ENCODE data around the gene CHST14.

Gene CHST14

GRCh38 chr15:40463886-40464545, 6.8 kb upstream of the CHST14 start:
- Histone ChIP-seq H3K27me3 (ENCODE audit: insufficient read depth, low read length) (no peaks in the 10 kb centered on the region), H3K9ac (ENCODE audit: low read length) (no peak overlapping the region), H3K4me3 (ENCODE audit: low read depth, low read length, poor library complexity, severe bottlenecking) (no peak overlapping the region), H3K4me1 (ENCODE audit: insufficient read depth, low read length, severe bottlenecking) (no peaks in the 10 kb centered on the region), H3K9me3 (ENCODE audit: low read length) (no peaks in the 10 kb centered on the region), H3K36me3 (ENCODE audit: insufficient read depth, low read length) (peaks cover 37% of the 10 kb centered on the region; the same call in 1 of the 2 replicates), H3K27ac (ENCODE audit: low read depth, low read length, poor library complexity, severe bottlenecking) (no peak overlapping the region), H3K79me2 (ENCODE audit: insufficient read depth, low read length) (no peaks in the 10 kb centered on the region), H4K20me1 (ENCODE audit: insufficient read depth, low read length) (no peaks in the 10 kb centered on the region), H3K9me2 (ENCODE audit: low read depth, low read length) (no peaks in the 10 kb centered on the region), H3K4me2 (ENCODE audit: low read length) (no peak overlapping the region), H2AFZ (ENCODE audit: low read length) (no peak overlapping the region), H3F3A (ENCODE audit: insufficient read depth, low read length) (no peaks in the 10 kb centered on the region)
- TF ChIP-seq CTCF (IDR thresholded peaks at IDR 0.05; ENCODE audit: low read length) = no peak
- TF ChIP-seq EZH2 (IDR thresholded peaks at IDR 0.05; ENCODE audit: borderline replicate concordance, low read length) = no peak

GRCh38 chr15:40464595-40465185, 6.1 kb upstream of the CHST14 start:
- Histone ChIP-seq H3K4me2 (ENCODE audit: low read length) (no peak overlapping the region), H3K79me2 (ENCODE audit: insufficient read depth, low read length) (no peaks in the 10 kb centered on the region), H3K4me3 (ENCODE audit: low read depth, low read length, poor library complexity, severe bottlenecking) (no peak overlapping the region), H3K36me3 (ENCODE audit: insufficient read depth, low read length) (peaks cover 33% of the 10 kb centered on the region; the same call in 1 of the 2 replicates), H3K27ac (ENCODE audit: low read depth, low read length, poor library complexity, severe bottlenecking) (no peak overlapping the region), H3K4me1 (ENCODE audit: insufficient read depth, low read length, severe bottlenecking) (no peaks in the 10 kb centered on the region), H2AFZ (ENCODE audit: low read length) (no peak overlapping the region), H3K9ac (ENCODE audit: low read length) (no peak overlapping the region), H3F3A (ENCODE audit: insufficient read depth, low read length) (peaks cover 5% of the 10 kb centered on the region; the same call in 1 of the 2 replicates), H3K9me3 (ENCODE audit: low read length) (no peaks in the 10 kb centered on the region), H3K9me2 (ENCODE audit: low read depth, low read length) (no peaks in the 10 kb centered on the region), H3K27me3 (ENCODE audit: insufficient read depth, low read length) (no peaks in the 10 kb centered on the region), H4K20me1 (ENCODE audit: insufficient read depth, low read length) (no peaks in the 10 kb centered on the region)
- TF ChIP-seq CTCF (IDR thresholded peaks at IDR 0.05; ENCODE audit: low read length) (no peak), EZH2 (IDR thresholded peaks at IDR 0.05; ENCODE audit: borderline replicate concordance, low read length) (no peak)

- H3K9me2 ChIP-seq (ENCODE audit: low read depth, low read length) = no peaks in the 10 kb centered on the region
- TF ChIP-seq CTCF (IDR thresholded peaks at IDR 0.05; ENCODE audit: low read length) (no peak), EZH2 (IDR thresholded peaks at IDR 0.05; ENCODE audit: borderline replicate concordance, low read length) (no peak)
- no peaks in the 10 kb centered on the region for H4K20me1 ChIP-seq (ENCODE audit: insufficient read depth, low read length)
- H2AFZ ChIP-seq (ENCODE audit: low read length) = no peak overlapping the region
- peaks cover 30% of the 10 kb centered on the region; the same call in 1 of the 2 replicates for H3K36me3 ChIP-seq (ENCODE audit: insufficient read depth, low read length)
- H3K4me1 ChIP-seq (ENCODE audit: insufficient read depth, low read length, severe bottlenecking) = peaks cover 5% of the 10 kb centered on the region
- H3K4me3 ChIP-seq (ENCODE audit: low read depth, low read length, poor library complexity, severe bottlenecking) = no peak overlapping the region
- peaks cover 8% of the 10 kb centered on the region; the same call in 1 of the 2 replicates for H3F3A ChIP-seq (ENCODE audit: insufficient read depth, low read length)
- H3K9ac ChIP-seq (ENCODE audit: low read length) = no peak overlapping the region
- no peaks in the 10 kb centered on the region for H3K9me3 ChIP-seq (ENCODE audit: low read length)
- H3K79me2 ChIP-seq (ENCODE audit: insufficient read depth, low read length) = no peaks in the 10 kb centered on the region
- H3K27ac ChIP-seq (ENCODE audit: low read depth, low read length, poor library complexity, severe bottlenecking) = no peak overlapping the region
- H3K27me3 ChIP-seq (ENCODE audit: insufficient read depth, low read length) = no peaks in the 10 kb centered on the region
- no peak overlapping the region for H3K4me2 ChIP-seq (ENCODE audit: low read length)
Measured at GRCh38 chr15:40465939-40466338, 4.8 kb upstream of the CHST14 start.
